H9 (cell line): Measurements from ENCODE around the gene CDH5. TPM values are rescaled to one million over a fixed set of nuclear protein-coding genes. Genes with fewer than 3 reads are reported as not detected.
A peak's percentile ranks its signal among the peaks of the same experiment; 100 is the strongest.

Experiments
- DNase-seq: peaks from one replicate; pipeline ENCODE4 v3.0.0-alpha.2; 2017
- H2AFZ ChIP-seq: one replicate; pipeline ENCODE4 v1.6.1; 2013; ENCODE audit warnings: mild to moderate bottlenecking, low read length, control low read depth, moderate library complexity
- H2AK5ac ChIP-seq: 2 replicates; pipeline ENCODE4 v1.6.1; 2013; ENCODE audit warnings: low read length, control low read depth, mixed read lengths; ENCODE audit not compliant: insufficient read length
- H2BK120ac ChIP-seq: one replicate; pipeline ENCODE4 v1.6.1; 2013; ENCODE audit warnings: low read depth, mild to moderate bottlenecking, low read length, control low read depth, inconsistent platforms; ENCODE audit not compliant: poor library complexity, severe bottlenecking
- H2BK12ac ChIP-seq: 2 replicates; pipeline ENCODE4 v1.6.1; 2013; ENCODE audit warnings: low read length, control low read depth, mixed read lengths, low read depth; ENCODE audit not compliant: insufficient read length
- H2BK15ac ChIP-seq: 2 replicates; pipeline ENCODE4 v1.6.1; 2013; ENCODE audit warnings: low read depth, low read length, control low read depth
- H2BK20ac ChIP-seq: one replicate; pipeline ENCODE4 v1.6.1; 2013; ENCODE audit warnings: low read depth, mild to moderate bottlenecking, low read length, control low read depth, inconsistent platforms; ENCODE audit not compliant: poor library complexity, severe bottlenecking
- H2BK5ac ChIP-seq: 2 replicates; pipeline ENCODE4 v1.6.1; 2013; ENCODE audit warnings: low read length, control low read depth, mixed read lengths; ENCODE audit not compliant: insufficient read length
- H3K14ac ChIP-seq: 2 replicates; pipeline ENCODE4 v1.6.1; 2013; ENCODE audit warnings: low read length, control low read depth; ENCODE audit not compliant: insufficient read depth
- H3K18ac ChIP-seq: 2 replicates; pipeline ENCODE4 v1.6.1; 2013; ENCODE audit warnings: low read depth, mild to moderate bottlenecking, mixed read lengths, low read length, control low read depth; ENCODE audit not compliant: insufficient read length
- H3K23ac ChIP-seq: 2 replicates; pipeline ENCODE4 v1.6.1; 2013; ENCODE audit warnings: low read length, control low read depth, mixed read lengths, low read depth; ENCODE audit not compliant: insufficient read length
- H3K23me2 ChIP-seq: 2 replicates; pipeline ENCODE4 v1.6.1; 2013; ENCODE audit warnings: low read depth, mild to moderate bottlenecking, mixed read lengths, low read length, control low read depth; ENCODE audit not compliant: insufficient read length, poor library complexity, severe bottlenecking
- H3K27ac ChIP-seq: 2 replicates; pipeline ENCODE4 v1.5.1; 2013; ENCODE audit warnings: low read length, control low read depth, mixed read lengths, low read depth; ENCODE audit not compliant: insufficient read length
- H3K27me3 ChIP-seq: 2 replicates; pipeline ENCODE4 v1.6.1; 2013; ENCODE audit warnings: low read length, control low read depth, inconsistent platforms; ENCODE audit not compliant: insufficient read depth
- H3K4ac ChIP-seq: 2 replicates; pipeline ENCODE4 v1.6.1; 2013; ENCODE audit warnings: low read depth, mild to moderate bottlenecking, control low read depth, inconsistent platforms, low read length, moderate library complexity
- H3K4me1 ChIP-seq: 2 replicates; pipeline ENCODE4 v1.6.1; 2013; ENCODE audit warnings: low read length, control low read depth, inconsistent platforms; ENCODE audit not compliant: insufficient read depth
- H3K4me2 ChIP-seq: 2 replicates; pipeline ENCODE4 v1.6.1; 2013; ENCODE audit warnings: low read length, control low read depth, mixed read lengths; ENCODE audit not compliant: insufficient read length, insufficient read depth
- H3K56ac ChIP-seq: 2 replicates; pipeline ENCODE4 v1.6.1; 2013; ENCODE audit warnings: low read depth, mild to moderate bottlenecking, mixed read lengths, low read length, control low read depth; ENCODE audit not compliant: insufficient read length
- H3K79me1 ChIP-seq: 2 replicates; pipeline ENCODE4 v1.6.1; 2013; ENCODE audit warnings: low read depth, mild to moderate bottlenecking, moderate library complexity, low read length, control low read depth, inconsistent platforms; ENCODE audit not compliant: insufficient read depth, poor library complexity, severe bottlenecking
- H3K79me2 ChIP-seq: 2 replicates; pipeline ENCODE4 v1.6.1; 2013; ENCODE audit warnings: low read length, control low read depth, inconsistent platforms; ENCODE audit not compliant: insufficient read depth
- H3K9ac ChIP-seq: 2 replicates; pipeline ENCODE4 v1.6.1; 2013; ENCODE audit warnings: low read length, control low read depth, mixed read lengths; ENCODE audit not compliant: insufficient read length; ENCODE audit errors: extremely low read depth
- H3K9me3 ChIP-seq: one replicate; pipeline ENCODE4 v1.6.1; 2013; ENCODE audit warnings: low read depth, low read length, inconsistent platforms; ENCODE audit not compliant: control insufficient read depth
- H3T11ph ChIP-seq: one replicate; pipeline ENCODE4 v1.6.1; 2013; ENCODE audit warnings: mild to moderate bottlenecking, low read length, control low read depth, inconsistent platforms
- H4K20me1 ChIP-seq: one replicate; pipeline ENCODE4 v1.6.1; 2013; ENCODE audit not compliant: control insufficient read depth, insufficient read length, insufficient read depth
- H4K5ac ChIP-seq: 2 replicates; pipeline ENCODE4 v1.6.1; 2013; ENCODE audit warnings: low read depth, mild to moderate bottlenecking, mixed read lengths, low read length, control low read depth; ENCODE audit not compliant: insufficient read length
- H4K8ac ChIP-seq: replicated peaks from 2 replicates; pipeline ENCODE4 v1.6.1; 2013; ENCODE audit warnings: low read length, control low read depth, mixed read lengths, low read depth; ENCODE audit not compliant: insufficient read length
- H4K91ac ChIP-seq: 2 replicates; pipeline ENCODE4 v1.6.1; 2013; ENCODE audit warnings: low read depth, mild to moderate bottlenecking, moderate library complexity, mixed read lengths, low read length, control low read depth; ENCODE audit not compliant: insufficient read length
- H3K27ac Mint-ChIP-seq, 3 experiments: 2 replicates in 2 of 3; 3 replicates in 1 of 3; pipeline ENCODE4 v1.8.0; 2020 to 2021; ENCODE audit warnings: mixed read lengths in 3 of 3, mild to moderate bottlenecking in 1 of 3, moderate library complexity in 1 of 3
- H3K27me3 Mint-ChIP-seq: 2 replicates; pipeline ENCODE4 v1.8.0; 2021; ENCODE audit warnings: low read depth, mild to moderate bottlenecking, moderate library complexity, mixed read lengths
- H3K36me3 Mint-ChIP-seq, 3 experiments: 2 replicates in 2 of 3; 3 replicates in 1 of 3; pipeline ENCODE4 v1.8.0; 2020 to 2021; ENCODE audit warnings: low read depth in 3 of 3, mixed read lengths in 3 of 3; ENCODE audit not compliant: insufficient read depth in 1 of 3
- H3K4me1 Mint-ChIP-seq, 2 experiments: 2 replicates each; pipeline ENCODE4 v1.8.0; 2020; ENCODE audit warnings: mixed read lengths in 2 of 2
- H3K4me3 Mint-ChIP-seq, 2 experiments: 2 replicates in 1 of 2; 3 replicates in 1 of 2; pipeline ENCODE4 v1.8.0; 2020 to 2021; ENCODE audit warnings: mild to moderate bottlenecking in 2 of 2, mixed read lengths in 2 of 2, moderate library complexity in 1 of 2
- H3K9me3 Mint-ChIP-seq, 2 experiments: 2 replicates in 1 of 2; 3 replicates in 1 of 2; pipeline ENCODE4 v1.8.0; 2020; ENCODE audit warnings: mild to moderate bottlenecking in 2 of 2, mixed read lengths in 2 of 2, moderate library complexity in 1 of 2
- WGBS: extraction: QIAGEN DNeasy Blood & Tissue Kit; methylation state at CpG from one replicate; pipeline ENCODE4 v1.1.7; 2013; ENCODE audit warnings: missing lambda C conversion rate, low lambda C conversion rate, mixed read lengths; ENCODE audit not compliant: insufficient read length; ENCODE audit errors: extremely low coverage; 5-methylcytosine and 5-hydroxymethylcytosine counted together
- total RNA-seq: library from RNA; stranded (reverse); gene quantifications from 2 replicates; pipeline ENCODE4 v1.2.1, GENCODE V29; 2021
- TF ChIP-seq, protein P1 (sequence below): fragments of 200-600 bp; sonication (generic); conservative IDR thresholded peaks from 3 replicates; pipeline ENCODE4 v1.8.0; 2021; ENCODE audit warnings: antibody characterized with exemption, mild to moderate bottlenecking

The CDH5 gene
- total RNA-seq, 1 experiment from 2014 or later: 0.20 TPM

DNA sequence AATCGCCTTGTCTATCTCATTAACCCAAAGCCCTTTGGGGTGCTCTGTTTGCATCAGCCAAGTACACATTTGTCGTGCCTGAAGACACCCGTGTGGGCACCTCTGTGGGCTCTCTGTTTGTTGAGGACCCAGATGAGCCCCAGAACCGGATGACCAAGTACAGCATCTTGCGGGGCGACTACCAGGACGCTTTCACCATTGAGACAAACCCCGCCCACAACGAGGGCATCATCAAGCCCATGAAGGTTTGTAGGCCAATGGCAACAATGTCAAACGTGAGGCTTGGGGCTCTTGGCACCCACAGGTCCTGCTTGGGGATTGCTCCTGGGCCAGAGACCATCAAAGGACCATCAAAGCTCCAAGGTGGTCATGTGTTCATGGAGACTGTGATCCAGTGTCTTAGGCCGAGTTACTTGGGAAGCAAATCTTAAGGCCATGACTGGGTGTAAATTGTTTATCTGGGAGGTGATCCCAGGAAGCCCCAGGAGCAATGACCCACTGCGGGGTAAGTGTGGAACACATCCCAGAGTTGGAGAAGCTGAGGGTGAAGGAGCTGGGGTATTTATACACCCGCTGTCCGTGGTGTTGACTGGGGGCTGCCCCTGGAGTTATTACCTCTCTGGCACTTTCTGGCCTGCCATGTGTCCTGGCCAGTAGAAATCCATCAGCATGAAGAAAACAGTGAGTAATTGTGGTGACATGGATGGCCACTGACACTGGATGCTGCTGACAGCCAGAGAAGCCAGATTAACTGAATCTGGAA is 24.0 kb downstream of the CDH5 start:
- H3K4me1 Mint-ChIP-seq: no peaks in the 10 kb centered on the region
- Histone ChIP-seq H2BK120ac (no peak overlapping the region), H3T11ph (no peak overlapping the region), H3K56ac (no peak overlapping the region), H3K4me1 (no peaks in the 10 kb centered on the region), H3K4me2 (no peak overlapping the region), H3K79me2 (no peaks in the 10 kb centered on the region), H2BK20ac (no peak overlapping the region), H3K9me3 (no peaks in the 10 kb centered on the region), H4K8ac (no peak overlapping the region), H3K18ac (no peak overlapping the region), H3K79me1 (no peaks in the 10 kb centered on the region), H2AFZ (no peak overlapping the region), H3K23me2 (no peaks in the 10 kb centered on the region), H4K20me1 (no peaks in the 10 kb centered on the region), H2BK5ac (no peak overlapping the region), H3K23ac (no peak overlapping the region), H4K91ac (no peak overlapping the region), H3K27ac (no peak overlapping the region), H3K27me3 (no peaks in the 10 kb centered on the region), H2AK5ac (no peak overlapping the region), H3K14ac (no peak overlapping the region), H2BK15ac (no peak overlapping the region), H4K5ac (no peak overlapping the region), H3K4ac (no peak overlapping the region), H3K9ac (no peak overlapping the region), H2BK12ac (no peak overlapping the region)
- no peaks in the 10 kb centered on the region for H3K9me3 Mint-ChIP-seq
- no CpG with 5 or more reads among the region's 14 CpGs for WGBS
- H3K27ac Mint-ChIP-seq: no peak overlapping the region
- TF ChIP-seq, protein P1, sequence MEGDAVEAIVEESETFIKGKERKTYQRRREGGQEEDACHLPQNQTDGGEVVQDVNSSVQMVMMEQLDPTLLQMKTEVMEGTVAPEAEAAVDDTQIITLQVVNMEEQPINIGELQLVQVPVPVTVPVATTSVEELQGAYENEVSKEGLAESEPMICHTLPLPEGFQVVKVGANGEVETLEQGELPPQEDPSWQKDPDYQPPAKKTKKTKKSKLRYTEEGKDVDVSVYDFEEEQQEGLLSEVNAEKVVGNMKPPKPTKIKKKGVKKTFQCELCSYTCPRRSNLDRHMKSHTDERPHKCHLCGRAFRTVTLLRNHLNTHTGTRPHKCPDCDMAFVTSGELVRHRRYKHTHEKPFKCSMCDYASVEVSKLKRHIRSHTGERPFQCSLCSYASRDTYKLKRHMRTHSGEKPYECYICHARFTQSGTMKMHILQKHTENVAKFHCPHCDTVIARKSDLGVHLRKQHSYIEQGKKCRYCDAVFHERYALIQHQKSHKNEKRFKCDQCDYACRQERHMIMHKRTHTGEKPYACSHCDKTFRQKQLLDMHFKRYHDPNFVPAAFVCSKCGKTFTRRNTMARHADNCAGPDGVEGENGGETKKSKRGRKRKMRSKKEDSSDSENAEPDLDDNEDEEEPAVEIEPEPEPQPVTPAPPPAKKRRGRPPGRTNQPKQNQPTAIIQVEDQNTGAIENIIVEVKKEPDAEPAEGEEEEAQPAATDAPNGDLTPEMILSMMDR: no peak
- H3K36me3 Mint-ChIP-seq: no peaks in the 10 kb centered on the region; a peak in 1 of 7 replicates
- peak; percentile 5 for DNase-seq
- no peak overlapping the region for H3K4me3 Mint-ChIP-seq
- peaks cover 1% of the 10 kb centered on the region; the same call in 1 of the 2 replicates for H3K27me3 Mint-ChIP-seq
